T-helper 17 cell (primary cell): ENCODE measurements around the gene CSPG4. TPM values are rescaled to one million over a fixed set of nuclear protein-coding genes. Genes with fewer than 3 reads are reported as not detected.

Source experiments
- ATAC-seq: fragments of 150-1000 bp; cut with Tn5 transposase; 2 replicates; pipeline ENCODE4 v1.10.0; 2021; ENCODE audit warnings: mild to moderate bottlenecking, moderate library complexity
- DNase-seq, 3 donors: peaks; one replicate each; pipeline versions ENCODE4 v3.0.0 to v3.0.0-alpha.2; 2020 to 2021
- H3K9me3 ChIP-seq: one replicate; pipeline ENCODE4 v1.7.0; 2013; ENCODE audit warnings: low read length, mild to moderate bottlenecking; ENCODE audit not compliant: control insufficient read depth, poor library complexity, severe bottlenecking
- H3K27ac Mint-ChIP-seq: one replicate; pipeline ENCODE4 v1.8.0; 2022; ENCODE audit warnings: mild to moderate bottlenecking, moderate library complexity, mixed read lengths
- H3K27me3 Mint-ChIP-seq: one replicate; pipeline ENCODE4 v1.8.0; 2022; ENCODE audit warnings: mixed read lengths
- H3K36me3 Mint-ChIP-seq: one replicate; pipeline ENCODE4 v1.8.0; 2022; ENCODE audit warnings: low read depth, mixed read lengths
- H3K4me1 Mint-ChIP-seq: one replicate; pipeline ENCODE4 v1.8.0; 2022; ENCODE audit warnings: mild to moderate bottlenecking, mixed read lengths
- H3K4me3 Mint-ChIP-seq: one replicate; pipeline ENCODE4 v1.8.0; 2022; ENCODE audit warnings: mild to moderate bottlenecking, moderate library complexity, mixed read lengths
- total RNA-seq, 4 donors: library from RNA in 2 of 4; stranded (reverse) in 2 of 4; gene quantifications; one replicate each; pipeline ENCODE4 v1.2.3 and lab custom pipeline; 2022 to 2026

The CSPG4 gene
- total RNA-seq, 2 donors from 2014 or later: 0.08 TPM; not detected in 1

GRCh38 chr15:75649045-75649761 is 63.4 kb downstream of the CSPG4 start:
- H3K27ac Mint-ChIP-seq: no peak overlapping the region
- no peak for ATAC-seq
- no peaks in the 10 kb centered on the region for H3K9me3 ChIP-seq
- no peaks in the 10 kb centered on the region for H3K36me3 Mint-ChIP-seq
- no peaks in the 10 kb centered on the region for H3K27me3 Mint-ChIP-seq
- no peak for DNase-seq
- peaks cover 31% of the 10 kb centered on the region for H3K4me1 Mint-ChIP-seq
- peak overlapping the region; percentile 87 for H3K4me3 Mint-ChIP-seq

DNA sequence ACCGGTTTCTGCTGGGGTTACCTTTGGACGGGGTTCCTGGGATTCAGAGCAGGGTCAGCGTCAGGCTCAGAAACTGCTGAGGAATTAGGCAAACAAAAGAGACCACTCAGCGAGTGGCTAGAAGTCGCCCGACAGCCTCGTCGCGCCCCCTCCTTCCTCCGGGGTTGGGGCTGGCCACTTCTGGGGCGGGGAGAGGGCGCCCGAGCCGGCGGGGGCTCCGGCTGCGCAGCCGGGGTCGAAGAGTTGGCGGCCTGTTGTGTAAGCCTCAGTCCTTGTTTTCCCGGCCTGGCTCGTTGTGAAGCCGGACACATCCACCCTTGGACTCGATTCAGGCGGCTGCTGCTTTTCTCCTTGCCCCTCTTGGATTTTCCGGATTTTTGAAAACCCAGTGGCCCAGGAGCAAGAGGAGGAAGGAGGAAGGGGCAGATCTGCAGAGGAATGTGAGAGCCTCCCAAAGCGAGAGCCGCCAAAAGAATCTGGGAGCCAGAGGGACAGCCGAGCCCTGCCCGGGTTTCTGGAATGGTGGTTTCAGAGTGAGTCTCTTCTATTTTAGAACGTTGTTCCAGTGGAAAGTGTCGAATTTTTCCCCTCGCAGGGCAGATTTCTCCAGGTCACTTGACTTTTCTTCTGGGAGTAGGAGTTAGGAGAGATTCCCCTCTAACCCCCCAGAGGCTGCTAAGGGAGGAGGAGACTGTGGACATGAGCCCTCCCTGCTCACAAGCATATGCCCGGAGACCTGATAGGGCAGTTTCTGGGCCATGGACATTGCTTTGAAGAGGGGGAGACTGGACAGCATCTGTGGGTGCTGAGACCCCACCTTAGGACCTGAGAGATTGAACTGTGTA is 64.3 kb downstream of the CSPG4 start:
- H3K4me3 Mint-ChIP-seq: peak overlapping the region; percentile 87
- peak; percentile 17 for ATAC-seq

GRCh38 chr15:75647370-75648155 is 65.1 kb downstream of the CSPG4 start, which contains the start of gene SNX33:
TSS of gene SNX33 (plus strand) at chr15:75647912. CDS start at chr15:75649103, 1,191 bp downstream.
- ATAC-seq (peak; percentile 74), DNase-seq (peak in 2 of 3 donors; percentile 47 to 50)
- peaks cover 33% of the 10 kb centered on the region for H3K4me1 Mint-ChIP-seq
- no peaks in the 10 kb centered on the region for H3K27me3 Mint-ChIP-seq
- no peaks in the 10 kb centered on the region for H3K9me3 ChIP-seq
- no peaks in the 10 kb centered on the region for H3K36me3 Mint-ChIP-seq
- peak within 1 kb of the TSS; percentile 59 for H3K27ac Mint-ChIP-seq
- H3K4me3 Mint-ChIP-seq: peak within 1 kb of the TSS; percentile 87

More for the DNA sequence above, 64.3 kb downstream of the CSPG4 start:
- Mint-ChIP-seq H3K27ac (no peak overlapping the region), H3K4me1 (peaks cover 33% of the 10 kb centered on the region), H3K36me3 (no peaks in the 10 kb centered on the region), H3K27me3 (no peaks in the 10 kb centered on the region)
- DNase-seq: no peak
- H3K9me3 ChIP-seq: no peaks in the 10 kb centered on the region

- H3K27ac Mint-ChIP-seq: peak overlapping the region; percentile 59
- H3K4me1 Mint-ChIP-seq: peaks cover 34% of the 10 kb centered on the region
- peak overlapping the region; percentile 87 for H3K4me3 Mint-ChIP-seq
- no peaks in the 10 kb centered on the region for H3K27me3 Mint-ChIP-seq
- no peak for DNase-seq
- peak; percentile 26 for ATAC-seq
- no peaks in the 10 kb centered on the region for H3K36me3 Mint-ChIP-seq
- H3K9me3 ChIP-seq: no peaks in the 10 kb centered on the region
These were observed 65.7 kb downstream of the CSPG4 start for GRCh38 chr15:75646944-75647364.

GRCh38 chr15:75646112-75646943 is 66.3 kb downstream of the CSPG4 start:
- peak overlapping the region; percentile 87 for H3K4me3 Mint-ChIP-seq
- no peaks in the 10 kb centered on the region for H3K9me3 ChIP-seq
- DNase-seq: no peak
- H3K27me3 Mint-ChIP-seq: no peaks in the 10 kb centered on the region
- H3K4me1 Mint-ChIP-seq: peaks cover 30% of the 10 kb centered on the region
- no peak for ATAC-seq
- H3K27ac Mint-ChIP-seq: peak overlapping the region; percentile 59
- no peaks in the 10 kb centered on the region for H3K36me3 Mint-ChIP-seq

DNA sequence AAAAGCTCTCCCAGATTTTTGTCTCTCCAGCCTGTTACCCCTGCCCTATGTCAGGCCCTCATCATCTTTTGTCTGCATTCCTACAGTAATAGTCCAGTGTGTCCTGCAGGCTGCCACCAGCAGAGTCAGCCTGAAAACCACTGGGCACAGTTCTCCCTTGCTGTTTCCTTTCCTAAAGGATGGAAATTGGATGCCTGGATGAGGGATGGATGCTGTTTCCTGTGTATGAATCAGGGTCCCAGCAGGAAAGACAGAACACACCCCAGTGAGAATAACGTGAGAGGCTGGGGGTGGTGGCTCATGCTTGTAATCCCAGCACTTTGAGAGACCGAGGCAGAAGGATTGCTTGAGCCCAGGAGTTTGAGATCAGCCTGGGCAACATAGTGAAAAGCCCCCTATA is 68.3 kb downstream of the CSPG4 start:
- Mint-ChIP-seq H3K27ac (peak overlapping the region; percentile 82), H3K27me3 (no peaks in the 10 kb centered on the region), H3K4me3 (no peak overlapping the region), H3K36me3 (no peaks in the 10 kb centered on the region), H3K4me1 (peaks cover 31% of the 10 kb centered on the region)
- DNase-seq (no peak), ATAC-seq (no peak)
- H3K9me3 ChIP-seq: no peaks in the 10 kb centered on the region

GRCh38 chr15:75641603-75642002 is 71.0 kb downstream of the CSPG4 start:
- Mint-ChIP-seq H3K4me3 (no peak overlapping the region), H3K27me3 (no peaks in the 10 kb centered on the region), H3K27ac (no peak overlapping the region), H3K36me3 (no peaks in the 10 kb centered on the region), H3K4me1 (peaks cover 37% of the 10 kb centered on the region)
- H3K9me3 ChIP-seq: no peaks in the 10 kb centered on the region
- DNase-seq: no peak
- no peak for ATAC-seq

DNA sequence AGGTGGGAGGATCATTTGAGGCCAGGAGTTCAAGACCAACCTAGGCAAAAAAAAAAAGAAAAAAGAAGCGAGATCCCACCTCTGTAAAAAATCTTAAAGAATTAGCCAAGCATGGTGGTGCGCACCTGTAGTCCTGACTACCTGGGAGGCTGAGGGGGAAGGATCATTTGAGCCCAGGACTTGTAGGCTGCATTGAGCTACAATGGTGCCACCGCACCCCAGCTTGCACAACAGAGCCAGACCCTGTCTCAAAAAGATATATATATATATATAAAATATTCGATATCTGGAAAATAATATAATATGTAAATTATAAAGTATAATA is 71.5 kb downstream of the CSPG4 start:
- peaks cover 38% of the 10 kb centered on the region for H3K4me1 Mint-ChIP-seq
- peak overlapping the region; percentile 90 for H3K27ac Mint-ChIP-seq
- no peaks in the 10 kb centered on the region for H3K27me3 Mint-ChIP-seq
- no peaks in the 10 kb centered on the region for H3K36me3 Mint-ChIP-seq
- DNase-seq (no peak), ATAC-seq (no peak)
- peak overlapping the region; percentile 94 for H3K4me3 Mint-ChIP-seq
- H3K9me3 ChIP-seq: no peaks in the 10 kb centered on the region

DNA sequence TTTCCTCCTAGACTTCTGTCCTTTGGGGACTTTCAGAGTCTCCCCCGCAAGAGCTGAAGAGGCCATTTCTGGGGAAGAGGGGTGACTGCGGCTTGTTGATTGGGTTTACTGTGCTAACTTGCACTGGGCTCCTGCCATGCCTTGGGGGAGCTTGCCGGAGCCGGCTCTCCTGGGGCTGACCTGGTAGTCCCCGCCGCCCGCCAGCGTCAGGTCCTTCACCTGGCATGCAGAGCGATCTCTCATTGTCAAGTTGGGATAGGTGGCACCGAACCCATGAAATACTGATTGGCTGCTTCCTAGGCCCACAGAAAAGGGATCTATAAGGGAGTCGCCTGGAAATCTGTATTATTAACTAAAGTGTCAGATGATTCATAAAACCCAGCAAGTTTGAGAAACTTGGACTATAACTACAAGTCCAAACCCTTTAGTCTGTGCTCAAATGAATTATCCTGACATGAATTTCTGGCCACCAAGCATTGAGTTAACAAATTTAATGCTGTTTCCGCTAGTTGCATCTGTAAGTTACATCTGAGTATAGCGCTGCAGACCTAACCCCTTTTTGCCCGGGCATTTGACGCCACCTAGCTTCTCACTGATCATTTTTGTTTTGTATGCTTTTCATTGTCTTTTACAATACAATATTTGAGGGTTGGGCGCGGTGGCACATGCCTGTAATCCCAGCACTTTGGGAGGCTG is 72.0 kb downstream of the CSPG4 start:
- Mint-ChIP-seq H3K4me3 (peak overlapping the region; percentile 94), H3K4me1 (peaks cover 40% of the 10 kb centered on the region), H3K27ac (peak overlapping the region; percentile 90), H3K36me3 (no peaks in the 10 kb centered on the region), H3K27me3 (no peaks in the 10 kb centered on the region)
- DNase-seq: peak in 2 of 3 donors; percentile 23 to 33
- no peaks in the 10 kb centered on the region for H3K9me3 ChIP-seq
- ATAC-seq: peak; percentile 53

DNA sequence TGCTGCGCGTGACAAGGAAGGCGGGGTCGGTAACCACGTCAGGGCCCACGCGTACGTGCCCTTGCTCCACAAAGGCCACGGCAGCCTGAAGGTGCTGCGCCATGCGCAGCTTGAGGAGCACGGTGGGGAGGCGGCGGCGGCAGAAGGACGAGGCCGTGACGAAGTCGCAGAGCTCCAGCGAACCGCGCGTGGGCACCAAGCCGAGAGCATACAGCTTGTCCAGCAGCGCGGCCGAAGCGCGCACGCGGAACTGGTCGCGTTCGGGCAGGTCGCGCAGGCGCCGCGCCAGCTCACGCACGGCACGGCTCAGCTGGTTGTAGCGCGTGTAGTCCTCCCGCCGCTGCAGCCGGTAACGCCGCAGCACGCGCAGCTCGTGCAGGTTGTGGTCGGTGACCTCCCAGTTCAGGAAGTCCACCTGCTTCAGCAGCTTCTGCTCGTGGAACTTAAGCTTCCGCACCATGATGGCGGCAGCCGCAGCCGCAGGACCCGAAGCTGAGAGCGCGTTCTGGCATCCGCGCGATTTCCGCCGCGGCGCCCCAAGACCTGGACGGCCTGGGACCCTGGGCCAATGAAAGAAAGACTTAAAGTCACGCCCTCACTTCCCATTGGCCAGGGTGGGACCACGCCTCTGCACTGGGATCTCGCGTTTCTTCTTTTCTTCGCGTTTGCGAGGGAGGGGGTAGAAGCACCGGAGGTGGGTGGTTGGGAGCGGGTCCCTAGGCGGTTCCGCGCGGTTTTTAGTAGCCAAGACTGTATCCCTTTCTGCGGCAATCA is 72.8 kb downstream of the CSPG4 start, which contains the start of gene IMP3:
Gene IMP3 (minus strand): TSS at position 516 of the 774 bp plus-strand sequence. CDS start 56 bp downstream, at position 460.
- peak; percentile 92 for ATAC-seq
- Mint-ChIP-seq H3K4me3 (peak within 1 kb of the TSS; percentile 94), H3K4me1 (peaks cover 40% of the 10 kb centered on the region), H3K27me3 (no peaks in the 10 kb centered on the region), H3K27ac (peak within 1 kb of the TSS; percentile 90), H3K36me3 (no peaks in the 10 kb centered on the region)
- no peaks in the 10 kb centered on the region for H3K9me3 ChIP-seq
- peak; percentile 83 to 89 (median 85) for DNase-seq

DNA sequence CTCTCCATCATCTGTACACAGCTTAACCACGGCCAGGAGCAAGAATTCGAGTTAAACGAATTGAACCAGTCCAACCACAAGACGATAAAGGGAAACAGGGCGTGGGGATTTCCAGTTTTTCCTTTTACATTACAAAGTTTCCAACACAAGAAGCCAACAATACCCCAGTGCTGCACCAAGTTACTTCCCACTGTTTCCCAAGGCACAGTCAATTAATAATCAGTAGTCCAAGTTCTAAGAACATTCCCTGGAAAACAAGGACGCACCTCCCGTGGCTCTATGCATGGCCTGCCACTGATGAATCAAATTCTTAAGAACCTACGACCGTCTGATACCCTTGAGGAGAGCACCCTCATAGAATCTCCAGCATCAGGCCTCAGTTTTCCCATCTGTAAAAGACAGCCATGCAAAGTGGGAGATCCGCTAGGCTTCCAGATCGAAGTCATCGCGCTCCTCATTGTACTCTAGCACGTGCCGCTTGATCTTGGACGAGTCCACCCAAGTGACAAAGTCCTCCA is 73.4 kb downstream of the CSPG4 start:
- Mint-ChIP-seq H3K27me3 (no peaks in the 10 kb centered on the region), H3K4me1 (peaks cover 38% of the 10 kb centered on the region), H3K36me3 (no peaks in the 10 kb centered on the region), H3K4me3 (peak overlapping the region; percentile 94), H3K27ac (peak overlapping the region; percentile 90)
- H3K9me3 ChIP-seq: no peaks in the 10 kb centered on the region
- DNase-seq: no peak
- no peak for ATAC-seq
